ENCODE results near the gene FABP1.

Gene FABP1

DNA sequence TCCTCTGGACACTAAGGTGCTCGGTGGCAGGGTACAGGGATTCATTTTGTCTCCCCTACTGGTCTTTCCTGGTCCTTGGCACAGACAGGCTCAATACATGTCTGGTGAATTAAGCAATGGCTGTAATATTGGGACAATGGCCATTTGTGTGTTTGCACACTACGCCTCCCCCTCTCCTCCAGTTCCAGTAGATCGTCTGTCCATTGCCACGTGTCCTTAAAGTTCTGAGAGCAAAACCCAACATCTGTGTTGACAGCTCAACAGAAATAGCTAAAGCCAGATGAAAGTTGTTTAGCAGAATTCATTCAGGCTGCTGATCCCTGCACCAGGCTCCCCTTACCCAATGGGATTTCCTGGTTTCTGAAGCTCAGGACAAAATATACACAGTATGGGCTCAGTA lies 9.0 kb upstream of the FABP1 start:
- no peak for FAIRE-seq

DNA sequence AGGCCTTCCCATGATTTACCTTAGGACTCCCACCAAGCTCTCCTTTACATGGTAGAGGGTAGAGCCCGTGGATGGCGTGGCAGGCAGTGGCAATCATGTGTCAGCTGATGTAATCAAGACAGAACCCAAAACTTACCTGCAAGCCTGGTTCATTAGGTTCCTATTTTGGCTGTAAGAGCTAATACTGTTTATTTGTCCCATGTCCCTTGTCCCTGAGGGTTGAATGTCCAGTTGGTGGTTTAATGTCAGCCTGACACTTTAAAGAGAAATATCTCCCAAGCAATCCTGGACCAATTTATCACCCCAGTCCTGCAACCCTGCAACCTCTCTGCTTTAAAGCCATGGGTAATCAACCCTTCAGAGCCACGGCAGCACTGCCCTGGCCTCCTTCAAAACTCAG lies 6.0 kb upstream of the FABP1 start:
- no peak for FAIRE-seq

GRCh38 chr2:88131999-88132368 lies 4.1 kb upstream of the FABP1 start:
- FAIRE-seq: no peak

GRCh38 chr2:88131201-88131998 lies 3.5 kb upstream of the FABP1 start:
- no peak for FAIRE-seq

DNA sequence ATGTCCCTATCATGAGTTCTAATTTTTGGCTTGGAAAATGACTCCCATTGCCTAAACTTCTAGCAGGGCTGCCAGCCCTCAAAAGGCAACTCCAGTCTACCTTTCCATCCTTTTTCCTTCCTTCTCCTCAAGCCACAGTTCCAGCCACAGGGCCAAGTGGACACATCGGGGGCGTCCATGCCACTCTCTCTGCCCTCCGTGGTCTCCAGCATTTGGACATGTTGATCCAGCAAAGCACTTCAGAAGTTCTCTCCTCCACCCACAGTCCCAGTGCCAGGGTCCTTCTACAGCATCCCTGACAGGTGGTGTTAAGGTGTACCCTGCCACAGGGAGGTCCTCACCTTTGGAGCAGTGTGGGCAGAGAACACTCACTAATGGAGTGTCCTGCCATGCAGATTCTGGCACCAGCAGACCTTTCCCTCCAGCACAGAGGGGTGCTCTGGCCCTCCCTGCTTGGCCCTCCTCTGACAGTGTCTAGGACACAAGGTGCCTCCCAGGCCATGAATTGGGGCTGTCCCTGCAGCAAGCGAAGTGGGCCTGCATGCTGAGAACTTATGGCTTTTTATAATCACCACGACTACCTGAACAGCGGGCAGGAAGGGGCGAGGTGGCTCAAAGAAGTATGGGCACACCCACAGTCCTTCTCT lies 1.6 kb upstream of the FABP1 start:
- no peak for FAIRE-seq

DNA sequence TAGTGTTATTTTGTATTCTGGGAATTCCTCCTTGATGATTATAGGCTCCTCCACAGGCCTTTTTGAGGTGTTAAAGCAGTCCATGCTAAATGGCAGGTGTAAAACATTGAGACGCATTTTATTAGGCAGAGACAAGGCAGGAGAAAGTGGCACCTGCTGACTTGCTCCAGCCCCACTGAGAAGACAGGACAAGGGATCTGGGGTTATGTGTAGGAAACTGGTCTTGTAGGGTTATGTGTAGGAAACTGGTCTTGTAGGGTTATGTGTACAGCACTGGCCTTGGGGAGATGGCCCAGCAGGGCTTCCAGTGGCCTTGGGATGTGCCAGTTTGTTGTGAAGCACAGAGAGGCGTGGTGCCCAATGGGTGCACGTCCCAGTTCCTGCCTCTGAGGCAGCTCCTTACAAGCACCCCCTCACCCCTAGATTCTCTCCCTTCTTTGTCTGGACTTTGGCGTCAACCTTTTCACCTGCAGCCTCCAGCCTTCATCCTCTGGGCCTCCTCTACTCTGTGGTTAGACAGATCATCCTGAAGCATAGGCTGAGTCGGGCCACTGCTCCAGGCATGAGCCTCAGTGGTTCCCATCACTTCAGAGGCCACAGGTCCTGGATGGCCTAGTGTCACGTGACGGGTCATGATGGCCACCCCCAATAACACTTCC lies 921 bp upstream of the FABP1 start:
- no peak for FAIRE-seq

DNA sequence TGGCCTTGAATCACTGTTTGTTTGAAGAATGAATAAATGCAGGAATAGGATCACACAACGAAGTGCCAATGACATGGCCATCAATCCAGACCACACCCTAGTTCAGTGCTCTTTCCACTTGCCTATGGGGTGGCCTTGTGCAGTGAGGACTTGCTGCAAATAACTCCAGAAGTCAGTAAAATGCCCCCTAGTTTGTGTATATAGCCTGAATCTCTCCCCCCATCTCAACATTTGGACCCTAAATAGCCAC lies 299 bp downstream of the FABP1 start:
- no peak for FAIRE-seq

DNA sequence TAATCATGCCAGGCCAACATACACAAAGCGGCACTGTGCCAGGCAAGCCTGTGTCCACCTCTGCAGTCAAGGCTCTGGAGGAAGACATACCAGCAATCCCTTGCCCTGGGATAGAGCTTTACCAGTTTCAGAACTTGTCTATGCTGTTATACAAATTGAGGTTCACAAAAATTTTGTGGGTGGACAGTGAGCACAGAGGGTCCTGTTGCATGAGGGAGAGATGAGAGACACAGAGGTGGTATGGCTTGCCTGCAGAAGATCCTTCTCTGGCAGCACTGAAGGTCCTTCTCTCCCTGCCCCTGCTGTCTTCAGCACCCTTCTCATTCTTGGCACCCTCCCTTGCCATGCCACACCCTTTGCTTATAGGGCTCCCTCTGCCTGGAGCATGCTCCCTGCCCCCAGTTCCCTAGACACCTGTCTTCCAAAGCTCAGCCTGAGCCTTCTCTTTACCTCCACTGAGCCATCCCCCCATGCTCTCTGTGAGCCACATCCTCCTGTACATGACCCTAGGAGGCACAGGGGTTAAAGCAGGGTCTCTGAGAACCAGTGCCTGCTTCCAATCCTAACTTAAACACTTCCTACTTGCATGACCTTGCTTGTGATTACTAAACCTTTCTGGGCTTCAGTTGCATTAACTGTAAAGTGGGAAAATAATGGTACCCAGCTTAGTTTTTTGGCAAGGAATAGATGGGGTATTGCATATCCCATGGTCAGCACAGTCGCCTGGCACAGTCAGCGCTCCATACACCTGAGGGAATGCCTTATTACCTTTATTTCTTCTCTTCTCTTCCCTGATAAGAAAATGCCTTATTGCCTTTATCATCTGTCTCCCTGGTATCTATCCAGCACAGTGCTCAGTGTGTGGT lies 857 bp downstream of the FABP1 start:
- no peak for FAIRE-seq

DNA sequence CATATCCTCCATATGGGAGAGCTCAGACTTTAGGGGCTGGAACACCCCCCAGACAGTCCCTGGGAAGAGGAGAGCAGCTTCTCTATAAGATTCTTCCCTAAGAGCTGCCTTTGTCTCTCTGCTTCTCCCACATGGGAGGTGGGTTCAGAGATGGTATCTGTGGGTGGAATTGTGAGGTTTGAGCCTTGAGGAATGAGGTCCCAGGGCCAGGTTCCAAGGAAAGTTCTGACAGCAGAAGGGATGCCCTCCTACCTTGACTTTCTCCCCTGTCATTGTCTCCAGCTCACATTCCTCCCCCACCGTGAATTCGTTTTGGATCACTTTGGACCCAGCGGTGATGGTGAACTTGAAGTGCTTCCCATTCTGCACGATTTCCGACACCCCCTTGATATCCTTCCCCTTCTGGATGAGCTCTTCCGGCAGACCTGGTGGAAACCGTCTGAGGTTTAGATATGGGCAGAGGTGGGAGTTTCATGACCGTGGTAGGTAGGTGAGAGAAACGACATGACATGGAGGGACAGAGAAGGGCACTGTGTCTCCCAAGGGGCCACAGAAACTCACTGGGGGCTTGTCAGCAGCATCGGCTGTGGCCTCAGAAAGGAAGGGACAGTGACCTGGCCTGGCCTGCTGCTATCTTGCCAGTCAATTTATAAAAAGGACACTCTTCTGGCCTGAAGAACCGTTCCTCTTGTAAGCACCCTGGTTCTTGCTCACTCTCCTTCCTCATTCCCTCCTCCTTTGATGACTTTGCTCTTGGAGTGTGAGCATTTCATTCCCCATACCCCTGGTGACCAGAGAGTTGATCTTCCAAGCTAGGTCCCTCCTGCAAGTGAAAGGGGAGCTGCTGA lies 1.7 kb downstream of the FABP1 start:
- no peak for FAIRE-seq

- no peak for FAIRE-seq
These were observed 2.4 kb downstream of the FABP1 start for GRCh38 chr2:88125344-88125923.

DNA sequence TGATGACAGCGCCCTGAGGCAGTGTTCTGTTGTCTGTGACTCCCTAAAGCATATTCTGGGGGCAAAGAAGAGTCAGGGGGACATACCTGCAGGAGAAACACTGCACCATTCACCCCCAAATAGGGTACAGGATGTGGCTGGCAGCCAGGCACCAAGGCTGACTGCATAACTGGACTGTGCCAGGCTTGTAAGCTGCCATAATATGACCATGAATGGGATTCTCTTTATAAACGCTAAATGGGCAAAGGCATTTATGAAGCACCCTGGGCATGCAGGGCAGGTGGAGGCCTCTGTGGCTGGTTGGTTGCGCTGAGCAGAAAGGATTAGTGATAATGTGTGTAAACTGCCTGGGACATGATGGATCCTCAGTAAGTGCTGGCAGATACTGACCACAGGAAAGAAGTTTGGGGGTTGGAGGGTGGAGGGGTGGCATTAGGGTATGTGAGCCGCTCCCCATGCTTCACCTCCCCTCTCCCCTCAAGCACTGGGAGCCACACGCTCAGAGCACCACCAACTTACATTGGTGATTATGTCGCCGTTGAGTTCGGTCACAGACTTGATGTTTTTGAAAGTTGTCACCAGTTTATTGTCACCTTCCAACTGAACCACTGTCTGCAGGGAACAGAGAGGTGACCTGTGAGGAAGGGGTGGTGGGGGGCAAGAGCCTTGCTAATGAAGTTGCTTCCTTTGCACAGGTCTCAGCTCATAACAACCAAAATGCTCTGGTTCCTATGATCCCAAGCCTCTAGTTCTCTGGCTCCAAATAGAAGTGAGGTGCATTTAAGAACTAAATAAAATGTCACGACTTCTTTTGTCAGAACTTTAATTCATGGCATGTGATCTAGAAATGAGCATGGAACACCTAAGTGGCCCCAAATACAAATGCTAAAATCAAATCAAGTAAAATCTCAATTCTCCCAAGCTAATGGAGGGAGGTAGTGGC lies 3.6 kb downstream of the FABP1 start:
- no peak for FAIRE-seq

DNA sequence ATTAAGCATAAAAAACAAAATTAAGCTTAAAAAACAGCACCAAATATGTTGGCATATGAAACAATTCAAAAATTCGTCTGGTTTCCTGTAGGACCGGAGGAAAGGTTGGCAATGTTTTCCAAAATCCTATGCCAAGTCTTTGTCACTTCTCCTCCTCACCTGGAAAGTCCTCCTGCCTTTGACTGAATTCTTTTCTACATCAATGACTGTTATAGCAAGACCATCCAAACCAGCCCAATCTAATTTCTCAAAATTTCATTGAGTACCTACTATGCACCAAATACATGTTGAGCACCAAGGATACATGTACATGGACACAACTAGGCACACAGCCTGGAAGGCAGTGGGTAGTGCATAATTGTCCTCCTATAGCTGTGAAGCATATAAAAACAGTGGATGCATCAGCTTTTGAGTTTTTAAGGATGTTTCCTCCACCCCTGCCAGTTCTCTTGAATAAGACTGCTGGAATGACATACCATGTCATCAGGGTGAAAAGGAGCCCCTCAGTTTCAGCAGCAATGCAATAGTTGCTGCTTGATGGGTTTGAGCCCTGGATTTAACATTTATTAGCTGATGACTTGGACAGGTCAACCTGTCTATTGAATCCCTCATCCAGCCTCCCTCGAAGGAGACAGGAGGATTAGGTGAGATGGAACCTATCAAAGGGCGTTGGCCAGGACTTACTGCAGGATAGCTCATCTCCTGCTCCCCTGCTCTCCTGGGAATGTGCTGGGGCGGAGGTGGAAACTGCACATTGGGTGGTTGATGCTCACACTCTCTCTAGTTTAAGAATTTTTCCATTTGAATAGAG lies 4.5 kb downstream of the FABP1 start:
- no peak for FAIRE-seq

DNA sequence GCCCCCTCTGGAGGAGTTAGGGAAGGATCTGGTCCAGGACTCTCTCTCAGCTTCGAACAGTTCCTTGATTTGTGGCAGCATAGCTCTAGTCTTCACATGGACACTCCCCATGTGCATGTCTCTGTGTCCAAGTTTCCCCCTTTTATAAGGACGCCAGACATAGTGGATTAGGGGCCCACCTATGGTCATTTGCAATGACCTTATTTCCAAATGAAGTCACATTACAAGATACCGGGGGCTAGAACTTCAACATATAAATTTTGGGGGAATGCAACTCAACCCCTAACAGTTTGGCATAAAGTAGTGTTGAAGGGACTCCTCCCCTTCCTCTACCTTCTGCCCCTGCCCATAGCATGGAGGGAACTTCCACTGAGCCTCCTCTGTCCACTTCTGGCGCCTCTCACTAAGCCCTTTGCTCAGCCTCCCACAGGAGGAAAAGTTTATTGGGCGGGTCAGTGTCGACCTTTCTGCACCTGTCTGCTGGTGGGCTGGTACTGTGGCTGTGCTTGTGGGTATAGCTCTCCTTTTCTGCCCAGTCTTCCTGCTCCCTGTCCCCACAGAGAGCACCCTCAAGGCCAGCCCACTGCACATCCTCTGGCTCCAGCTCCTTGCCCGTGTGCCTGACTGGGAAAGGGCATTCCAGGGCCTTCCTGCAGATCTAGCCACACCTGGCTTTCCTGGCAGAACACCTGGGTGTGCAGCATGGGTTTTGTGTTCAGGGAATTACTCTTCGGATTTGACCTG lies 5.5 kb downstream of the FABP1 start:
- FAIRE-seq: no peak

DNA sequence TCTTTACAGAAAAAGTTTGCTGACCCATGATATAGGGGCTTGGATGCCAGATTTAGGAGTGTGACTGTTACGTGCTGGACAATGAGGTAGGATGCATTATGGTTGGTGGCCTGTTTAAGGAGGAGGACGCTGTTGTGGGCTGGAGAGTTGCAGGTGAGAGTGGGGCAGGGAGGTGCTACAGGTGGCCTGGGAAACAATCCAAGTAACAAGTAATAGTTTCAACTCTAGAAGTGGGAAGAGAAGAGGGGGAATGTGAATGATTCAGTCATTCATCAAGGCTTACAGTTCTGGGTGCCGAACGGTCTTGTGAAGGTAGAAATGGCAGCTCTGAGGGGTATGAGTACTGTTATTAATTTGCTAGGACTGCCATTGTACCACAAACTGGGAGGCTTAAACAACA lies 6.2 kb downstream of the FABP1 start:
- no peak for FAIRE-seq

- FAIRE-seq: no peak
These were observed 9.9 kb downstream of the FABP1 start for GRCh38 chr2:88117973-88118372.

- no peak for FAIRE-seq
These were observed 11.0 kb downstream of the FABP1 start for GRCh38 chr2:88116669-88117432.

- FAIRE-seq: no peak
These were observed 11.9 kb downstream of the FABP1 start for GRCh38 chr2:88115825-88116518.

- FAIRE-seq: no peak
These were observed 13.0 kb downstream of the FABP1 start for GRCh38 chr2:88114889-88115288.

All from TTC549 (cell line).